ENCODE measurements around the gene DRGX.
A peak's percentile ranks its signal among the peaks of the same experiment; 100 is the strongest.

Gene DRGX

GRCh38 chr10:49407552-49408137, 11.8 kb upstream of the DRGX start:
- peak; percentile 78 to 83 for DNase-seq

- DNase-seq, result no peak
Measured at GRCh38 chr10:49407151-49407550, 11.3 kb upstream of the DRGX start.

GRCh38 chr10:49404321-49404878, 8.5 kb upstream of the DRGX start:
- no peak for DNase-seq

GRCh38 chr10:49403363-49403762, 7.5 kb upstream of the DRGX start:
- no peak for DNase-seq

- DNase-seq, result no peak
Measured at GRCh38 chr10:49400365-49400764, 4.5 kb upstream of the DRGX start.

- no peak for DNase-seq
Measured at GRCh38 chr10:49398986-49399385, 3.1 kb upstream of the DRGX start.

GRCh38 chr10:49398000-49398861, 2.3 kb upstream of the DRGX start:
- peak; percentile 35 to 61 for DNase-seq

GRCh38 chr10:49397036-49397999, 1.4 kb upstream of the DRGX start:
- no peak for DNase-seq

GRCh38 chr10:49396666-49396999, 744 bp upstream of the DRGX start:
- no peak for DNase-seq

GRCh38 chr10:49394933-49395740, 752 bp downstream of the DRGX start:
- no peak for DNase-seq

GRCh38 chr10:49393757-49394156, 2.1 kb downstream of the DRGX start:
- DNase-seq, result no peak

GRCh38 chr10:49393301-49393700, 2.6 kb downstream of the DRGX start:
- no peak for DNase-seq

GRCh38 chr10:49389361-49389933, 6.4 kb downstream of the DRGX start:
- no peak for DNase-seq

GRCh38 chr10:49388161-49388560, 7.7 kb downstream of the DRGX start:
- no peak for DNase-seq

- DNase-seq, result peak; percentile 68 to 76
Measured at GRCh38 chr10:49387071-49387470, 8.8 kb downstream of the DRGX start.

GRCh38 chr10:49385939-49386922, 9.7 kb downstream of the DRGX start:
- DNase-seq, result no peak

- no peak for DNase-seq
Measured at GRCh38 chr10:49384268-49384953, 11.5 kb downstream of the DRGX start.

- no peak for DNase-seq
Measured at GRCh38 chr10:49383853-49384252, 12.0 kb downstream of the DRGX start.

- no peak for DNase-seq
Measured at GRCh38 chr10:49382826-49383225, 13.1 kb downstream of the DRGX start.

GRCh38 chr10:49382226-49382625, 13.7 kb downstream of the DRGX start:
- no peak for DNase-seq

Data from inflammatory macrophage (primary cell).